Effector memory CD8-positive, alpha-beta T cell (primary cell): ENCODE results near the gene FILIP1L.

Source experiments
- ATAC-seq: fragments of 150-1000 bp; cut with Tn5 transposase; replicated peaks from 2 replicates; pipeline ENCODE4 v1.10.0; 2021; ENCODE audit warnings: mild to moderate bottlenecking, moderate library complexity
- DNase-seq, 3 experiments: peaks; one replicate each; pipeline ENCODE4 v3.0.0; 2021
- H3K27ac Mint-ChIP-seq, 2 donors: one replicate each; pipeline ENCODE4 v1.8.0; 2022; ENCODE audit warnings: mild to moderate bottlenecking in 2 of 2, mixed read lengths in 2 of 2, moderate library complexity in 2 of 2
- H3K27me3 Mint-ChIP-seq, 2 donors: one replicate each; pipeline ENCODE4 v1.8.0; 2022; ENCODE audit warnings: mixed read lengths in 2 of 2
- H3K36me3 Mint-ChIP-seq: one replicate; pipeline ENCODE4 v1.8.0; 2022; ENCODE audit warnings: mild to moderate bottlenecking, moderate library complexity, mixed read lengths; ENCODE audit not compliant: insufficient read depth
- H3K4me1 Mint-ChIP-seq, 2 donors: one replicate each; pipeline ENCODE4 v1.8.0; 2022; ENCODE audit warnings: low read depth in 2 of 2, mixed read lengths in 2 of 2
- H3K4me3 Mint-ChIP-seq, 2 donors: one replicate each; pipeline ENCODE4 v1.8.0; 2022; ENCODE audit warnings: mild to moderate bottlenecking in 2 of 2, mixed read lengths in 2 of 2, moderate library complexity in 2 of 2
- H3K9me3 Mint-ChIP-seq, 2 donors: one replicate each; pipeline ENCODE4 v1.8.0; 2022; ENCODE audit warnings: mixed read lengths in 2 of 2

FILIP1L gene

DNA sequence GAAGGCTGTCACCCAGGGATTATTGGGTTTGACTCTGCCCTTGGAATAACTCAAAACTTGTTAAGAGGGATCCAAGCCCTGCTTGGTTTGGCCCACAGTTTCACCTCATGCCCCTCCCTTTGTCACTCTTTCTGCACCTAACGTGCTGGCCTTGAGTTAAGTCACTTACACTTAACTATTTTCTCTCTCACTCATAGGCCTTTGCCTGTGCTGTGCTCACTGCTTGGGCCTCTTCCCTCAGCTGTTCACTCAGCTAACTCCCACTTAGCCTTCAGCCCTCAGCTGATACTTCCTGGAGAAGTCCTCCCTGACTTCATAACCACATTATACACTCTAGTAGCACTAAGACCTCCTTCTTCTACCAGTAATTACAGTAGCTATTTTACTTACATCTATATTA lies 163.4 kb downstream of the FILIP1L start:
- Mint-ChIP-seq H3K4me1 (no peaks in the 10 kb centered on the region), H3K9me3 (no peaks in the 10 kb centered on the region), H3K27me3 (no peaks in the 10 kb centered on the region), H3K4me3 (no peak overlapping the region), H3K27ac (no peak overlapping the region), H3K36me3 (no peaks in the 10 kb centered on the region)
- DNase-seq (no peak), ATAC-seq (no peak)

- no peaks in the 10 kb centered on the region for H3K9me3 Mint-ChIP-seq
- ATAC-seq = no peak
- no peak overlapping the region for H3K27ac Mint-ChIP-seq
- no peak for DNase-seq
- no peaks in the 10 kb centered on the region for H3K27me3 Mint-ChIP-seq
- H3K36me3 Mint-ChIP-seq = no peaks in the 10 kb centered on the region
- H3K4me3 Mint-ChIP-seq = no peak overlapping the region
- H3K4me1 Mint-ChIP-seq = no peaks in the 10 kb centered on the region
These were observed 164.2 kb downstream of the FILIP1L start for GRCh38 chr3:99949956-99950670.

DNA sequence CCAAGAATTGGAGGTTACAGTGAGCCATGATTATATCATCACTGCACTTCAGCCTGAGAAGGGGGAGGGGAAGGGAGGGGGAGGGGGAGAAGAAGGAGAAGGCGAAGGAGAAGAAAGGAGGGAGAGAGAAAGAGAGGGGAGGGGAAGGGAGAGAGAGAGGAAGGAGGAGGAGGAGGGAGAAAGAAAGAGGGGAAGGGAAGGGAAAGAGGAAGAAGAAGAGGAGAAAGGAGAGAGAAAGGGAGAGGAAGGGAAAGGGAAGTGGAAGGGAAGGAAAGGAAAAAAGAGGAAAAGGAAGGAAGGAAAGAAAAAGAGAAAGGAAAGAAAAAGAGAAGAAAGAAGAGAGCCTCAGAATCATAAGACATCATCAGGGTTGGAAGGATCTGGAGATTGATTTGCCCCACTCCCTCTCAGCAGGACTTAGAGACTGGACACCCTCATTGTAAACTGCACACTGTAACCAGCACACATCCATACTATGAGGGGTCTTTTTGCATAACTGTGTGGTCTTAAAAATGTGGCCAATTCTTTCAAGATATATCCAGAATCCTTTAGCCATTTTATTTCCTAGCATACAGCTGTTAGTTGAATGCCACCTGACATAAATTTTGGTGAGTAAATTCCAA lies 165.7 kb downstream of the FILIP1L start:
- no peak overlapping the region for H3K4me3 Mint-ChIP-seq
- no peaks in the 10 kb centered on the region for H3K9me3 Mint-ChIP-seq
- no peaks in the 10 kb centered on the region for H3K27me3 Mint-ChIP-seq
- ATAC-seq (no peak), DNase-seq (no peak)
- H3K4me1 Mint-ChIP-seq = no peaks in the 10 kb centered on the region
- H3K36me3 Mint-ChIP-seq = no peaks in the 10 kb centered on the region
- no peak overlapping the region for H3K27ac Mint-ChIP-seq

DNA sequence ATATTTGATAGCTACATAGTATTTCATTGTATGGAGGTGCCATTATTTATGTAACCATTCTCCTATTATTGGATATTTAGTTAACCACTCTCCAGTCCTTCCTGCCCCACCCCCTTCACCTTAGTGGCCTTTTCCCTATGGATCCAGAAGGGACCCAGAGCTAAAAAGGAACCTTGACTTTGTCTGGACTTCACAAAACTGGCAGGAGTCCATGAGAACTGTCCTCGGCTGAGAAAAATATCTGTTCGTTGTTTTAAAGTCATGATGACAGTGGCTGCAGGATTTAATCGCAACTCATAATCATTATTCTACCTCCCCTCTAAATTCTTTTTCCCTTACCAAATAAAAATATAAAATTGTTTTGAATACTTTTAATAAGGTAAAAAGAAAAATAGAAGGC lies 166.9 kb downstream of the FILIP1L start:
- Mint-ChIP-seq H3K4me3 (no peak overlapping the region), H3K27ac (no peak overlapping the region), H3K27me3 (no peaks in the 10 kb centered on the region), H3K36me3 (no peaks in the 10 kb centered on the region), H3K4me1 (no peaks in the 10 kb centered on the region), H3K9me3 (no peaks in the 10 kb centered on the region)
- no peak for DNase-seq
- ATAC-seq = no peak

GRCh38 chr3:99945328-99945995 lies 168.8 kb downstream of the FILIP1L start:
- no peak overlapping the region for H3K27ac Mint-ChIP-seq

GRCh38 chr3:99943931-99944761 lies 170.2 kb downstream of the FILIP1L start:
- Mint-ChIP-seq H3K4me1 (no peaks in the 10 kb centered on the region), H3K27ac (no peak overlapping the region), H3K4me3 (no peak overlapping the region), H3K9me3 (no peaks in the 10 kb centered on the region), H3K27me3 (no peaks in the 10 kb centered on the region), H3K36me3 (no peaks in the 10 kb centered on the region)
- no peak for DNase-seq
- no peak for ATAC-seq

More at GRCh38 chr3:99945328-99945995, 168.8 kb downstream of the FILIP1L start:
- H3K36me3 Mint-ChIP-seq = no peaks in the 10 kb centered on the region
- DNase-seq = no peak
- H3K4me3 Mint-ChIP-seq = no peak overlapping the region
- H3K27me3 Mint-ChIP-seq = no peaks in the 10 kb centered on the region
- no peaks in the 10 kb centered on the region for H3K4me1 Mint-ChIP-seq
- H3K9me3 Mint-ChIP-seq = no peaks in the 10 kb centered on the region
- ATAC-seq = no peak

DNA sequence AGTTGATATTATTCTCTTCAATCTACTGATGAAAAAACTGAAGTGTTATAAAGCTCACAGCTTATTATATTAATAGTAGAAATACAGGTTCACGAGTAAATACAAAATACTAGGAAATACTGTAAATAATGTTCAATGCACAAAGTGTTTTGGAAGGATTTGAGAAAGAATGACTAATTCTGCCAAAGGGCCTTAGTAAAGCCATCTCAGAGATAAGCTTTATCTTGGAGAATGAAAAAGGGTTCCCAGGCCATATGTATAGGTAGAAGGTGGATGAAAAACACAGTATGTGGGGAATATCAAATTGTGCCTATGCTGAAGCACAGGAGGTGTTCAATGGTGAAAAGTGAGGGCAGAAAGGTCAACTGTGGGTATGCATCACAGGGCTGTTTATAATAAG lies 173.1 kb downstream of the FILIP1L start:
- Mint-ChIP-seq H3K36me3 (no peaks in the 10 kb centered on the region), H3K27me3 (no peaks in the 10 kb centered on the region), H3K4me3 (no peak overlapping the region), H3K27ac (no peak overlapping the region), H3K4me1 (peaks cover 0 to 3% of the 10 kb centered on the region in 2 donors), H3K9me3 (no peaks in the 10 kb centered on the region)
- ATAC-seq = no peak
- no peak for DNase-seq

GRCh38 chr3:99940350-99940749 lies 174.0 kb downstream of the FILIP1L start:
- no peak for DNase-seq
- ATAC-seq = no peak
- Mint-ChIP-seq H3K27ac (no peak overlapping the region), H3K36me3 (no peaks in the 10 kb centered on the region), H3K4me3 (no peak overlapping the region), H3K27me3 (no peaks in the 10 kb centered on the region), H3K4me1 (peaks cover 0 to 3% of the 10 kb centered on the region in 2 donors), H3K9me3 (no peaks in the 10 kb centered on the region)

DNA sequence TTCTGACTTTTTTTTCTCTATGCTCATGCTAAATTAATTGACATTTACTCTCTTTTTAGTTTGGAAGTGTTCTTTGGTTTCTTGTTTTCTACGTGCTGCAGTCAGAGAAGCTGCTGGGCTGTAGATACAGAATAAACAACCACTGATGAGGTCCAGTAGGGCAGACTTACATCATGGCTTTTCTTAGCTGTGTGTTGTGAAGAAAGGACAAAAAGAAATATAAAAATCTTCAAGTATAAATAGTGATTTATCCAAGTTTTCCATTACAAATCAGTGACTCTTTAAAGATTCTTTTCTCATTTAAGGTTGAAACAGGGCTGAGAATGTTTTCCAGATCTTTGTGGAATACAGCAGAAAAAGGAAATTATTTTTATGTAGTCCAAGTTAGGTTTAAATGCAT lies 174.4 kb downstream of the FILIP1L start:
- no peak overlapping the region for H3K27ac Mint-ChIP-seq
- no peaks in the 10 kb centered on the region for H3K36me3 Mint-ChIP-seq
- DNase-seq (no peak), ATAC-seq (no peak)
- H3K9me3 Mint-ChIP-seq = no peaks in the 10 kb centered on the region
- no peak overlapping the region for H3K4me3 Mint-ChIP-seq
- H3K27me3 Mint-ChIP-seq = no peaks in the 10 kb centered on the region
- H3K4me1 Mint-ChIP-seq = peaks cover 0 to 3% of the 10 kb centered on the region in 2 donors

DNA sequence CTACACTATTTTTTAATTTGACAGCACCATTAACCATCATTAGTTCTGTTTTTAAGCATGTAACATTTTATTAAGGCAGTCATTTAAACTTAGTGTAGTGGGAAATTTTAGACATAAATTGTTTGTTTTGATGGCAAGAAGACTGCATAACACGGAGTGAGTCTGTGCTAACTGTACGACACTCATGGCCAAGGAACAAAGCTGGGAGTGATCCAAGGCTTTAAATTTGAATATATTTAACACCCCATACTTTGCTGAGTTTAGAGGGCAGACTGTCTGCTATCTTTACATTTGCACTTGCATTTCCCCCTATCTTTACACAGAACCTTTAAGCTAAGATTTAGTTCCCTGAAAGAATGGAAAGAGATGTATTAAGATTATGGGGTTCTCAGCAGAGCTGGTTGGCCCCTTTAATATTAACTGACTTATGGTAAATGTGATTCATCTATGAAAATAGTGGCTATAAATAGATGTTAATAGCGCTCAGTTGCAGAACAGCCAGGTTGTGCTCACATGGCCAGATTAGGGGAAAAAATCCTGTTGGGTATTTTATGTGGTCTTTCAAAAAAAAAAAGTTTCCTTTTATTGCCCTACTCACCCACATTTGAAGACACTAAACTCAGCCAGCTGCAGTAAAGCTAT lies 175.9 kb downstream of the FILIP1L start:
- peaks cover 0 to 3% of the 10 kb centered on the region in 2 donors for H3K4me1 Mint-ChIP-seq
- H3K27me3 Mint-ChIP-seq = no peaks in the 10 kb centered on the region
- no peaks in the 10 kb centered on the region for H3K9me3 Mint-ChIP-seq
- ATAC-seq (no peak), DNase-seq (no peak)
- H3K4me3 Mint-ChIP-seq = no peak overlapping the region
- H3K27ac Mint-ChIP-seq = no peak overlapping the region
- H3K36me3 Mint-ChIP-seq = no peaks in the 10 kb centered on the region

DNA sequence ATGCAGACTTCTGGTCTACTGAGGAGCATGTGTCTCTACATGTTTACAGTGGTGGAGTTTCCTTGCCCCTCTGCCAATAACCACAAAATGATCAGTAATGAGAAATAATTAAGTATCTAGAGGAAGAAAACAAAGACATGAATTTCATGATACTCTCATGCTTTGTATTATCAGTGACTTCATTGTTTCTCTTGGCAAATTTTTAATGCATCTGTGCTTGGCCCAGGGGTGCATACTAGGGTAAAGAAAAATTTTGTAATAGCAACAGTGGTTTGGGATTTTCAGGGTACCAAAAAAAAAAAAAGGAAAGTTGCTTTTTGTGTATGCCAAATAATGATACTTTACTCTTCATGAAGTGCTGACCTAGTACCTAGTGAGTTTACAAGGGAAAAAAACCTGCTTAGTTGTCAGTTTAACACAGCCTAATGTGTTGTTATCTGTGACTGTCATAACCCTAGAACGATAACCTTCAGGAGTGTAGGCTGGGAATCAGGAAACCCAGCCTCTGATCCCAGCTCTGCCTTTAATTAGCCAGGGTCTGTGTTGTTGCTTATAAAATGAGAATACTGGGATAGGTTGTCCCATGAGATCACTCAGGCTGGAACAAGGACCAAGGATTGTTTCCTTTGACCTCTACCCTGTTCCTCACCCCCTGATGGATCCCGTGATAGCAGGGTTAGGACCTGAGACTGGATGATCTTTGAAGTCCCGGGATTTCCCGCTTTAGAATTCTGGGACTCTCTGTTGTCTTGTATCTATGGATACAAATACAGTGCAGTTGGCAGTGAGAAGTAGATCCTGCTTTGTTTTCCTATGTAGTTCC lies 179.1 kb downstream of the FILIP1L start:
- Mint-ChIP-seq H3K36me3 (no peaks in the 10 kb centered on the region), H3K27me3 (no peaks in the 10 kb centered on the region), H3K4me3 (no peak overlapping the region), H3K4me1 (peaks cover 0 to 3% of the 10 kb centered on the region in 2 donors), H3K27ac (no peak overlapping the region), H3K9me3 (no peaks in the 10 kb centered on the region)
- DNase-seq (no peak), ATAC-seq (no peak)

DNA sequence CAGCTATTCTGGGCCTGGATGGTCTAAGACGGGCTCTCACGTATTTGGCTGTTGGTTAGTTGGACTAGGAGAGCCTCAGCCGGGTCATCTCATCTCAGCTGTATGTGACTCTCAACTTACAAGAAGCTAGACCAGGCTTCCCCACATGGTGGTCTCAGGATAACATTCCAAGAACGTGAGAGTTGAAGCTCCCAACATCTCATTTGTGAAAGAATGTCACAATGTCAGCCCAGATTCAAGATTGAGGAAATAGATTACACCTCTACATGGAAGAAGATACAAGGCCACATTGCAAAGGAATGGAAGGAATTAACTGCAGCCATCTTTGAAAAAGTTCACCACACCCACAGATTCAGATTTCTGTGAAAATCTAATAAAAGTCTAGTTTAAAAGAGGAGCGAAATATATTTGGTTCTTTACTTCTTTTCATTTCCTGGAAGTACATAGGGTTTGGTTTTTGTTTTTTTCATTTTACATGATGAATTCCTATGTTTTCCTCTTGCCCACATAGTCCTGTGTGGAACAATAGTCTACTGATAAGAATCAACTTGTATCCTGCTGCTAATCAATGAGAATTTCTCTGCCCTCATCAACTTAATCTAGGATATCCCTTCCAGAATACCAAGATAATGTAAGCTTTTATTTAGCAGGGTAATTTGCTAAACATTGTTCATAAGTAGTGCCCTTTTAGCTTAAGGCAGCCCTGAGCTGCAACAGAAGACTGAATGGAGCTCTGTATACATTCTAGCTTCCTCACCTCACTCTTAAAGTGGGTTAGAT lies 180.1 kb downstream of the FILIP1L start:
- H3K4me1 Mint-ChIP-seq = peaks cover 0 to 3% of the 10 kb centered on the region in 2 donors
- no peak overlapping the region for H3K4me3 Mint-ChIP-seq
- ATAC-seq = no peak
- H3K36me3 Mint-ChIP-seq = no peaks in the 10 kb centered on the region
- H3K9me3 Mint-ChIP-seq = no peaks in the 10 kb centered on the region
- H3K27me3 Mint-ChIP-seq = no peaks in the 10 kb centered on the region
- H3K27ac Mint-ChIP-seq = no peak overlapping the region
- DNase-seq = no peak
